ENCODE measurements around the gene ZFYVE28. TPM values are rescaled to one million over a fixed set of nuclear protein-coding genes. Genes with fewer than 3 reads are reported as not detected.

Gene ZFYVE28
- total RNA-seq, 1 experiment from 2014 or later, result 19.2 TPM

DNA sequence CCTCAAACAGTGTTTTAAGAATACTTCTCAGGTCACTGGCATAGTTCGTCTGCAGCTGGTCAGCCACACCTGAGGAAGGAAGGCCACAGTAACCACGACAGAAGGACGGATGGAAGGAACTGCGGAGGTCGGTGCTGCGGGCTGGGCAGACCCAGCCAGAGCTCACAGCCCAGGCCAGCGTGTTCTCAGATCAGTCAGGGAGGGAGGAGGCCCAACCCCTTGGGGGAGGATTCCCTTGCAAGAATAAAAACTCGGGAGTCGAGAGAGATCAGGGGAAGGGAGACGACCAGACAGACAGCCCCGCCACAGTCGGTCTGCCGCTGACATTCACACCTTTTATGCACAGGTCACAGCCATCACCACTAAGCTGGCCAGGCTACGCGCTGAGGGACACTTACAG is 145.2 kb downstream of the ZFYVE28 start:
- H3K9me3 ChIP-seq (ENCODE audit: control insufficient read depth in 1 of 2, insufficient read depth in 1 of 2, low read depth in 1 of 2, low read length in 2 of 2), result no peaks in the 10 kb centered on the region
- intact Hi-C loops (cut with micrococcal nuclease), result no loop called here
- TF ChIP-seq ZFX (IDR thresholded peaks at IDR 0.05) (no peak), MAX (IDR thresholded peaks at IDR 0.05) (no peak), POLR2AphosphoS5 (IDR thresholded peaks at IDR 0.05; ENCODE audit: low read depth, low read length) (no peak), CTCF (IDR thresholded peaks at IDR 0.05 in 2 of 3, conservative IDR thresholded peaks at IDR 0.05 in 1 of 3; ENCODE audit: borderline replicate concordance in 1 of 3, insufficient read depth in 1 of 3, low read depth in 2 of 3, low read length in 2 of 3) (no peak), REST (IDR thresholded peaks at IDR 0.05; ENCODE audit: low read depth) (no peak)
- no peak overlapping the region for H3K9ac ChIP-seq (ENCODE audit: low read length)
- DNase-seq (ENCODE audit: low read depth, low spot score), result no peak
- no peaks in the 10 kb centered on the region for H3K4me1 ChIP-seq (ENCODE audit: control insufficient read depth in 1 of 2, insufficient read depth in 2 of 2, low read length in 2 of 2)
- H3K27ac ChIP-seq (ENCODE audit: low read depth, low read length), result no peak overlapping the region
- no peaks in the 10 kb centered on the region for H3K9me2 ChIP-seq (ENCODE audit: insufficient read depth)
- H3K79me2 ChIP-seq (ENCODE audit: insufficient read depth, low read length), result no peaks in the 10 kb centered on the region
- no peak overlapping the region for H3K4me2 ChIP-seq (ENCODE audit: low read length)
- no peaks in the 10 kb centered on the region for H3K36me3 ChIP-seq (ENCODE audit: control insufficient read depth in 1 of 2, insufficient read depth in 2 of 2, low read length in 2 of 2)
- no peak for ATAC-seq
- H3K27me3 ChIP-seq (ENCODE audit: insufficient read depth, low read length), result no peaks in the 10 kb centered on the region
- POLR2A ChIA-PET, result no interaction called here
- CTCF ChIA-PET, result no interaction called here
- no TSS peak for BruUV-seq (replicated peaks)
- no peak overlapping the region for H2AFZ ChIP-seq (ENCODE audit: low read depth, low read length, poor library complexity, severe bottlenecking)
- no peak overlapping the region for H3K4me3 ChIP-seq (replicated peaks in 1 of 2; ENCODE audit: low read depth in 1 of 2, low read length in 2 of 2)
- H4K20me1 ChIP-seq (ENCODE audit: insufficient read depth), result no peaks in the 10 kb centered on the region
- RAD21 ChIA-PET (ENCODE audit: low non-redundant PET in 1 of 2, low total read pairs in 2 of 2, uncharacterized antibody in 2 of 2, unreplicated experiment in 2 of 2), result no interaction called here

All from HCT116 (cell line).